GM19023 (cell line): ENCODE data around the gene TNIP1.

ENCODE experiments used
- ATAC-seq: cut with Tn5 transposase; IDR thresholded peaks from one replicate; pipeline ENCODE4 v1.9.1; 2021; ENCODE audit warnings: mild to moderate bottlenecking, moderate library complexity; ENCODE audit not compliant: unreplicated experiment

TNIP1 gene, protein sequence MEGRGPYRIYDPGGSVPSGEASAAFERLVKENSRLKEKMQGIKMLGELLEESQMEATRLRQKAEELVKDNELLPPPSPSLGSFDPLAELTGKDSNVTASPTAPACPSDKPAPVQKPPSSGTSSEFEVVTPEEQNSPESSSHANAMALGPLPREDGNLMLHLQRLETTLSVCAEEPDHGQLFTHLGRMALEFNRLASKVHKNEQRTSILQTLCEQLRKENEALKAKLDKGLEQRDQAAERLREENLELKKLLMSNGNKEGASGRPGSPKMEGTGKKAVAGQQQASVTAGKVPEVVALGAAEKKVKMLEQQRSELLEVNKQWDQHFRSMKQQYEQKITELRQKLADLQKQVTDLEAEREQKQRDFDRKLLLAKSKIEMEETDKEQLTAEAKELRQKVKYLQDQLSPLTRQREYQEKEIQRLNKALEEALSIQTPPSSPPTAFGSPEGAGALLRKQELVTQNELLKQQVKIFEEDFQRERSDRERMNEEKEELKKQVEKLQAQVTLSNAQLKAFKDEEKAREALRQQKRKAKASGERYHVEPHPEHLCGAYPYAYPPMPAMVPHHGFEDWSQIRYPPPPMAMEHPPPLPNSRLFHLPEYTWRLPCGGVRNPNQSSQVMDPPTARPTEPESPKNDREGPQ

DNA sequence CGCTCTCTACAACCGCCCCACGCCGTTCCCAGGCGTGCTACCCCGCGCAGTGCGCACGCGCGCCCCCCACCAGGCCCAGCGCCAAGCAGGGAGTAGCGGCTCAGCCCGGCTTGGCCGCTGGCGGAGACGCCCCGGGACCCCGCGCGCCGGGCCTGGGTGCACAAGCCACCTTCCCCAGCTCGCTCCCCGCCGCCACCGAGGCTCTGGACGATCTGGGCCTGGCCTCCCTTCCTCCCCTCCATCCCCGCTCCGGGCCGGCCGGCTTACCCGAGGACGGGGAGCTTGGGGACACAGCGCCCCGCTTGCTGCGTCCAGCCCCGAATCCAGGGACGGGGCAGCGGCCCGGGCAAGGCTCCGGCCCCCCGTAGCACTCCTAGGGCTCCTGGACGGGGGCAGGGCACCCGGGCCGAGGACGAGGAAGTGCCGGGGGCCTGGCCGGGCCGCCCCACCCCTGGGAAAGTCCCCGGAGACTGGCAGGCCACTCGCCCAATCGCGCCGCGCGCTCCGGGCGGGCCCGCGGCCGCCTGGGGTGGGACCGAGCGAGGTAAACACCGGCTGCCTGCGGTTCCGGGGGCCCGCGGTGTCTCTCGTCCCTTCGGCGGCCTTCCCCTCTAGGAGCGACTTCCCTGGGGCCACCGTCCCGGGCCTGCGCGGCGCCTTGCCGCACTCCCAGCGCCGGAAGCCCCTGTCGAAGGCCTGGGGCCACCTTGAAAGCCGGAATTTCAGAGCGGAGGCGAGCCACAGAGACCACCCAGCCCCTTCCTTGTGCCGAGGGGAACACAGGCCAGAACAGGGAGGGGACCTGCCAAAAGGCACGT, at the start of gene TNIP1:
TSS of gene TNIP1 (minus strand) at position 422 of the 818 bp plus-strand sequence. CDS start 15,939 bp downstream, outside the sequence.
- ATAC-seq, result peak; percentile 73

GRCh38 chr5:151130235-151130921, 49.5 kb upstream of the TNIP1 start:
- ATAC-seq, result no peak

- no peak for ATAC-seq
These were observed 48.0 kb upstream of the TNIP1 start for GRCh38 chr5:151128817-151129216.

DNA sequence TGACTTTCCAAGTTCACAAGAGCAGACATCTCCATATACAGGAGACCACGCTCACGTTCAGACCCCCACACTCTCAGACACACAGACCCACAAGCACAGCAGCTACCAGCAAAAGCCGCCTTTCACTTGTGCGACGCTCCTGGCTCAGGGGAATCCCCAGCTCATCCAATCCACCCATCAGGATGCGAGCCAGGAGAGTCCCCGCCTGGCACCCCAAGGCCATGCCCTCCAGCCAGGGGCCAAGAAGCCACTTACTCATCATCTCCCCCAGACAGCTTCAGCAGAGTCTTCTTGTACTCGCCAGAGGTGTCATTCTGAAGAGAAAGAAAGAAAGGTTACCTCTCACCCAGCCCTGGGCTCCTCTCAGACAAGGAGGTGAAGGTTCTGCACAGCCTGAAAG, 47.1 kb upstream of the TNIP1 start:
- ATAC-seq, result no peak

DNA sequence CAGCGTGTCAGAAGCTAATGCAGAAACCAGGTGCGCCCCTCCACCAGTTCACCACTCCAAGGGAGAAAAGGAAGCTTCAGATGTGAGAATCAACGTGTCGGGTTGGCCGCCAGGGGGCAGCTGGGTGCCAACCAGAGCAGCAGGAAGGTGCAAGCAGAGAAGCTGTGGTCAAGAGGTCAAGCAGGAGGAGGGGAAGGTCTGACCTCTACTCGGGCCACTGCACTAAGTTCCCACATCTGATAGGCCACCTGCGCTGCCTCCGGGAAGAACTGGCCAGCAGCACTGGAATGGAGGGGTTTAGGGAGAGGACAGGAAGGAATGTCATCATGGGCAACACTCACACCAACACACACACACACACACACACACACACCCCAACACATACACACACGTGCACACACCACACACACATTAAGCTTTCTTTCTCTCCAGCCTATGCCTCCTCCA, 45.4 kb upstream of the TNIP1 start:
- no peak for ATAC-seq

GRCh38 chr5:151125421-151125820, 44.6 kb upstream of the TNIP1 start:
- ATAC-seq, result no peak

DNA sequence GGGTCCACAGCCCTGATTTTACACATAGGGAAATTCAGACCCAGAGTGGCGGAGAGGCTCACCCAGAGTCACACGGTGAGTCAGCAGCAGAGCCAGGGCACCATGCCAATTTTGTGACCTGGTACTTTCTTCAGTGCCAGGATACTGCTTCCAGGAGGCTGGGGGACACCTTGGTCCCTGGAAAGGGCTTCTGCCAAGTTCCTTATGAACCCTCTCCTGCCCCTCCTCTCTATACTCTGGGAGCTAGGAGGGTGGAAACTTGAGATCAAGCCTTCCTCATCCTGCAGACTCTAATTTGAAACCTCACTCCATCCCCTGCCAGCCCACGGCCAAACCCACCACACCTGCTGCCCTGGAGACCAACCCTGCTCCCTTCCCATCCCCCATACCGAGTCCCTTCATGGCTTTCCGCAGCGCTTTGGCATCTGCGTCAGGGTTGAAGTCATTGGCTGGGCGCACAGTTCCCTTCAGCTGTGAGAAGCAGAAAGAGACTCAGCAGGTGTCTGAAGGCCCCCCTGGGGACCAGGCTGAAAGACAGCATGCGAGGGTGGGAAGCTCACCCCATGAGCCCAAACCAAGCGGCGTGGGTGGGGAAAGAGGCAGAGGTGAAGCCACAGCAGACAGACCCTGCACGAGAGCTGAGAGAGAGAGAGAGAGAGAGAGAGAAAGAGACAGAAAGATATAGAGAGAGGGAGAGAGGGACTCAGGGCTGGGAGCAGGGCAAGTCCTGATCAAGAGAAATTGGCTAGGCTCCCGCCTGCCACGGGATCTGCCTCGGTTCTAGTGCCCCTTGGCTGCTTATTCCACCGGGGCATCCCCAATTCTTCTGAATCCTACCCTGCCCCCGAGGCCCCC, 43.3 kb upstream of the TNIP1 start:
- peak; percentile 84 for ATAC-seq

DNA sequence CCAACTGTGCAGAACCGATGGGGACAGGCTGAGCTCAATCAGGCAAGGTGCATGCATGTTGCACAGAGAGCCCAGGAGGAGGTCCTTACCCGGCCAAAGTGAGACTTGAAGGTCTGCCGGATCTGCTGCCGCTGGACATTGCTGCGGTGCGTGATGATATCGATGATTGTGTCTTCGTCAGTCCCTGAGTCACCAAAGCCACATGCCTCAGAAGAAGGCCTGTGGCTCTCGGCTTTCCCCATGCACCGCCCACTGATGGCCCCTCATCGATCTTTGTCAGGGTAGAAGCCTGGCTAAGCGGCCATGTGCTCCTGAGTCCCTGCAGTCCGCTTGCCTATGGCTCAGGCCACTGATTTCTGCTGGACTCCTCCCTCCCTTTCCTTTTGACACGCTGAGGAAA, 42.0 kb upstream of the TNIP1 start:
- ATAC-seq, result no peak

- ATAC-seq, result no peak
These were observed 40.8 kb upstream of the TNIP1 start for GRCh38 chr5:151121665-151122064.

DNA sequence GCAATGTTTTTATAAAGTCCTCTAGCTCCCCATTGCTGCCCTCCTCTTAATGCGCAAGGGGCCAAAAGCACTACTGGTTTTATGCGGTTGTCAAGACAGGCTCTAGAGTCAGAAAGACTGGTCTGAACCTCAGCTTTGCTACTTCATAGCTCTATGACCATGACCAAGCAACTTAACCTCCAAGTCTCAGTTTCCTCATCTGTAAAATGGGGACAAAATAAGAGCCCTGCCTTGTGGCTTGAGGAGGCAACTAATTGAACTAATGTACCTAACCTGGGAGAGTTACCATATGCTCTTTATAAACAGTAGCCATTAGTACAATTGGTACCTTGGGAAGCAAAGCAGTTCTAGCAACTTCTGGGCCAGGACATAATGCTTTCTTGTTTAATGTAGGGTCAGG, 40.3 kb upstream of the TNIP1 start:
- ATAC-seq, result no peak

- no peak for ATAC-seq
These were observed 38.2 kb upstream of the TNIP1 start for GRCh38 chr5:151118913-151119575.

DNA sequence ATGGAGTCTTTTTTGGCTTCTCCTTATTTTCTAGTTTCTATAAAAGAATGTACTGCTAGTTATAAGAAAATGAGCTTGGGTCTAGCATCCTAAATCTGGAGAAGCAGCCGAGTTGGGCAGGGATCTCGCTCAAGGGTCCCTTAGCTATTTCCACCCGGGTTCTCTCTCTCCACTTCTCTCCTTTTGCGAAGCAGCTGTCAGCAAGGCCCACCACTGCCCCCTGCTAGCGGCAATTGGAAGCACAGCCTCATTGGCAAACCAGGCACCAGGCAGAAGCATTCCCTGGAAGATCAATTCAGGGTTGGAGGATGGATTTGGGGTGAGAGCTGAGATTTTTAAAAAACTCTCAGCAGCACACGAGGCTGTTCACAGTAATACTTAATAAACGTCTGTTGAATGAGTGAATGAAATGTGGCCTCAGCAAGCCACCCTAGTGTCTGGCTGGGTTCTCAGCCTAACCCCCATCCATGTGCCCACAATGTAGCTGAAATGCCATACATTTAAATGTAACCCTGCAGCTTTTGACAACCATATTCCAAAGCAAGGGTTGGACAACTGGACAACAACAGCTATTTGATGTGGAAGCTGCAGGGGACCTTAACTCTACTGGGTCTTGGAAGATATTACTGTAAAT, 34.6 kb upstream of the TNIP1 start:
- ATAC-seq, result no peak

- ATAC-seq, result no peak
These were observed 32.8 kb upstream of the TNIP1 start for GRCh38 chr5:151113651-151114050.

- ATAC-seq, result no peak
These were observed 30.2 kb upstream of the TNIP1 start for GRCh38 chr5:151110992-151111391.

- ATAC-seq, result peak; percentile 35
These were observed 29.4 kb upstream of the TNIP1 start for GRCh38 chr5:151110122-151110681.

DNA sequence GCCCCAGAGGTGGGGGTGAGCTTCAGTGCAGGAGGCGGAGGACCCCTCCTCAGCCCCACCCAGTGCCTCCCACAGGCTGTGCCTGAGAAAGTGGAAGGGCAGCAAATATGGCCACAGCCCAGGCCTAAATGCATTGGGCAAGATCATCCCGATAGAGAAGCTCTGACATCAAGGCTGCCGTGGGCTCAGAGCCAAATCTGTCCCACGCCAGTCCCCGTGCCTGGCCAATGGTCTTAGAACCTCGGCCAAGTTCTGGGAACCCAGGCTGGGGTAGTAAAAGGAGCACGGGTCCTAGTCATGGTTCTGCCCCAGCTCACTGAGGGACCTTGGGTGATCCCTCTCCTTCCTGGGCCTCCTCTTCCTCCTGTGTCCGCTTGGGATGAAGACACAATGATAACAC, 27.7 kb upstream of the TNIP1 start:
- no peak for ATAC-seq

- no peak for ATAC-seq
These were observed 27.1 kb upstream of the TNIP1 start for GRCh38 chr5:151107738-151108520.

DNA sequence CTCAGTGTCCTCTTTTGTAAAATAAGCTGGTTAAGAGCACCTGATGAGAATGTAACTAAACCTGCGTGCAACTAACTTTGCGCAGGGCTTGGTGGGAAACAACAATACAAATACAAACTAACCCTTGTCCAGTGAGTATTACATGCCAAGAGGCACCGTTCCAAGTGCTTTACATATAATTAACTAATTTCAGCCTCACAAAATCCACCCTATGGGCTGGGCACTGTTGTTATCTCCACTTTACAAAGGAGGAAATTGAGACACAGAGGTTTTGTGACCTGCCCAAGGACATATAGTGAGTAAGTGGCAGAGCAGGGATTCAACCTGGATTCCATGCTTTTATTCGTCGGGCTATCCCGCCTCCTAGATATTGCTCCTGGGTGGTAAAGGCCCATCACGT, 26.2 kb upstream of the TNIP1 start:
- ATAC-seq, result no peak
